ENCODE data around the gene CCDC74A.
"Not testable (repeated sequence)": the region's sequence is repeated elsewhere in the genome, so short reads cannot be mapped to it uniquely, and the experiment has no call there.

The CCDC74A gene

GRCh38 chr2:131544006-131544812 lies 16.5 kb downstream of the CCDC74A start:
- DNase-seq (ENCODE audit: low read depth, low spot score); H3K27ac ChIP-seq: not testable (repeated sequence)

GRCh38 chr2:131544813-131545165 lies 17.1 kb downstream of the CCDC74A start:
- not testable (repeated sequence) for H3K27ac ChIP-seq; DNase-seq (ENCODE audit: low read depth, low spot score)

- DNase-seq (ENCODE audit: low read depth, low spot score) = no peak
- no peak overlapping the region for H3K27ac ChIP-seq
These were observed 25.2 kb downstream of the CCDC74A start for GRCh38 chr2:131552871-131553270.

- H3K27ac ChIP-seq = no peak overlapping the region
- no peak for DNase-seq (ENCODE audit: low read depth, low spot score)
These were observed 29.3 kb downstream of the CCDC74A start for GRCh38 chr2:131556998-131557397.

- no peak overlapping the region for H3K27ac ChIP-seq
- no peak for DNase-seq (ENCODE audit: low read depth, low spot score)
These were observed 30.1 kb downstream of the CCDC74A start for GRCh38 chr2:131557558-131558321.

GRCh38 chr2:131566371-131566770 lies 38.7 kb downstream of the CCDC74A start:
- DNase-seq (ENCODE audit: low read depth, low spot score) = no peak
- no peak overlapping the region for H3K27ac ChIP-seq

GRCh38 chr2:131567891-131568290 lies 40.2 kb downstream of the CCDC74A start:
- no peak overlapping the region for H3K27ac ChIP-seq

GRCh38 chr2:131568401-131568800 lies 40.7 kb downstream of the CCDC74A start:
- not testable (repeated sequence) for H3K27ac ChIP-seq; DNase-seq (ENCODE audit: low read depth, low spot score)

More at GRCh38 chr2:131567891-131568290, 40.2 kb downstream of the CCDC74A start:
- DNase-seq (ENCODE audit: low read depth, low spot score) = no peak

GRCh38 chr2:131572175-131572574 lies 44.5 kb downstream of the CCDC74A start:
- DNase-seq (ENCODE audit: low read depth, low spot score) = no peak
- no peak overlapping the region for H3K27ac ChIP-seq

GRCh38 chr2:131577812-131578211 lies 50.1 kb downstream of the CCDC74A start:
- no peak for DNase-seq (ENCODE audit: low read depth, low spot score)
- no peak overlapping the region for H3K27ac ChIP-seq

- H3K27ac ChIP-seq = no peak overlapping the region
- DNase-seq (ENCODE audit: low read depth, low spot score) = no peak
These were observed 52.5 kb downstream of the CCDC74A start for GRCh38 chr2:131580187-131580586.

Data from epithelial cell of prostate (primary cell).